ENCODE results near the gene IL24. TPM values are rescaled to one million over a fixed set of nuclear protein-coding genes. Genes with fewer than 3 reads are reported as not detected.

The IL24 gene
- total RNA-seq, 3 donors from 2014 or later (not counting 1 experiment from before 2014, with no cell fraction given) = not detected

- Mint-ChIP-seq H3K27ac (no peak overlapping the region), H3K27me3 (ENCODE audit: low read depth in 2 of 2) (no peaks in the 10 kb centered on the region), H3K4me1 (peaks cover 76% of the 10 kb centered on the region in 2 donors), H3K4me3 (no peak overlapping the region), H3K36me3 (peaks cover 23% of the 10 kb centered on the region), H3K9me3 (no peaks in the 10 kb centered on the region)
- Histone ChIP-seq H3K9me3 (ENCODE audit: control insufficient read depth, insufficient read depth, low read length) (no peaks in the 10 kb centered on the region), H3K36me3 (ENCODE audit: control insufficient read depth, insufficient read depth, low read length) (peaks cover 85% of the 10 kb centered on the region), H3K4me1 (ENCODE audit: control insufficient read depth, insufficient read depth, low read length) (peaks cover 55% of the 10 kb centered on the region), H3K27ac (ENCODE audit: low read length) (peak overlapping the region; percentile 16), H3K27me3 (ENCODE audit: control insufficient read depth, insufficient read depth, low read length) (no peaks in the 10 kb centered on the region), H3K4me3 (ENCODE audit: low read length) (no peak overlapping the region)
- ATAC-seq = no peak
- 52% methylated on average over 14 of the region's 14 CpGs for WGBS (ENCODE audit: insufficient coverage)
- intact Hi-C loops (cut with micrococcal nuclease) = loop anchor here (2.0 to 10.0 kb wide), 3 partner anchors 15 to 275 kb away; partner anchors contain the start of gene DYRK3
- no peak for DNase-seq
- no peak for TF ChIP-seq CTCF (IDR thresholded peaks at IDR 0.05)
Measured at GRCh38 chr1:206909883-206910318, 12.7 kb downstream of the IL24 start.

DNA sequence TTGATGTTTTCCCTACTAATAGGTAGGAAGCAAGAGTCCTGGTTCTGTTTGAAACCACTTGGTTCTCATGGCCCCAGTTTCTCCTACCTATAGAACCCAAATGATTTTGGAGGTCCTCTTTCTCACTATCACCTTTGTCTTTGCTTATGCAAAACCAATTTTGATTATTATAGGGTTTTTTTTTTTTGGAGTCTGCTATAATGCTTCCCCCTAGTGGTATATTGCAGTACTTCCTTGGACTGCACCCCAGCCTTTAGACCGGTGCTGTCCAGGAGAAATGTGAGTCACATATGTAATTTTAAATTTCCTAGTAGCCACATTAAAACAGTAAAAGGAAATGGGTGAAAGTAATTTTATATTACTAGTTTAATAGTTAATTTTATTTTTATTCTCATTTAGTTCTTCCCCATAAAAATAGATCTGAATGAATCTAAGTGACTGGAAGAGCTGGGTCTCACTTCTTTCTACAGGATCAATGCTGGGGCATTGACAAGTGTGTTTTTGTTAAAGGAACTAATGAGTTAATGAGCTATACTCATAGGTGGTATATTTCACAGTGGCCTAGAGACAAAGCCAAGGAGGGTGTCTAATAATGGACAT is 13.9 kb downstream of the IL24 start:
- Histone ChIP-seq H3K9me3 (ENCODE audit: control insufficient read depth, insufficient read depth, low read length) (no peaks in the 10 kb centered on the region), H3K4me1 (ENCODE audit: control insufficient read depth, insufficient read depth, low read length) (peaks cover 68% of the 10 kb centered on the region), H3K36me3 (ENCODE audit: control insufficient read depth, insufficient read depth, low read length) (peaks cover 80% of the 10 kb centered on the region), H3K4me3 (ENCODE audit: low read length) (no peak overlapping the region), H3K27ac (ENCODE audit: low read length) (no peak overlapping the region), H3K27me3 (ENCODE audit: control insufficient read depth, insufficient read depth, low read length) (no peaks in the 10 kb centered on the region)
- Mint-ChIP-seq H3K4me3 (no peak overlapping the region), H3K4me1 (peaks cover 76% of the 10 kb centered on the region in 2 donors), H3K9me3 (no peaks in the 10 kb centered on the region), H3K27me3 (ENCODE audit: low read depth in 2 of 2) (no peaks in the 10 kb centered on the region), H3K36me3 (peaks cover 19% of the 10 kb centered on the region), H3K27ac (peak overlapping the region in 1 of 2 donors; percentile 77)
- intact Hi-C loops (cut with micrococcal nuclease) = loop anchor here (2.0 to 10.0 kb wide), 3 partner anchors 14 to 276 kb away; partner anchors contain the start of gene DYRK3
- peak in 1 of 2 donors; percentile 78 for DNase-seq
- TF ChIP-seq CTCF (IDR thresholded peaks at IDR 0.05) = peak; percentile 92
- WGBS (ENCODE audit: insufficient coverage) = no CpG with 5 or more reads among the region's 1 CpG
- ATAC-seq = peak; percentile 69 to 78 (median 75)

DNA sequence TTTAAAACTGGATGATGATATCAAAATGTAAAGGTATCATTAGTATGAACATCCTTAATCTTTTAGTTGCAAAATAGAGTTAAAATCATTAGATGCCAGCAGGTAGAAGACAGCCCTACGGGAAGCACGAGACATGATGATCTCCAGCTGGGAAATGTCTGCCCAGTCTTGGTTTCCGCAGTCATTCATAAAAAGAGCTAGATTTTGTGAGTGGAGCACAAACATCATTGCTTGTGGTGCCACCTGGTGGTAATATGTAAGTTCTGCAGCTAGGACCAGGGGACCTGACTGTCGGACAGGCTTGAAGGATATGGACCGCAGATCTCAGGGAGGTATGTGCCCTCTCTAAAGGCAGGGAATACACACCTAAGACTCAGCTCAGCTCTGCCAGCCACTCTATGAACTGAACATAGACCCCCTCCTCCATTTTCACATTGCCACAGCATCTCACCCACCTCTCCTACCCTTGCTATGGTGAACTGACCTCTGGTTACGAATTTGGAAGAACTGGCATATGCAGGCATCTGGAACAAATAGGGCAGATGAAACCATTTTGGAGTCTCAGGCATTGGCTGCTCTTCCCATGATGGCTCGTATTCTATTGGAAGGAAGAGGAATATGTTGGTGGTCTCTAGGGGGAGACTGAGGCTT is 15.3 kb downstream of the IL24 start:
- Histone ChIP-seq H3K27me3 (ENCODE audit: control insufficient read depth, insufficient read depth, low read length) (no peaks in the 10 kb centered on the region), H3K9me3 (ENCODE audit: control insufficient read depth, insufficient read depth, low read length) (no peaks in the 10 kb centered on the region), H3K4me3 (ENCODE audit: low read length) (no peak overlapping the region), H3K4me1 (ENCODE audit: control insufficient read depth, insufficient read depth, low read length) (peaks cover 73% of the 10 kb centered on the region), H3K36me3 (ENCODE audit: control insufficient read depth, insufficient read depth, low read length) (peaks cover 75% of the 10 kb centered on the region), H3K27ac (ENCODE audit: low read length) (peak overlapping the region; percentile 40)
- H3K36me3 Mint-ChIP-seq = peaks cover 19% of the 10 kb centered on the region
- peak overlapping the region; percentile 25 for H3K4me3 Mint-ChIP-seq
- peaks cover 84% of the 10 kb centered on the region in 2 donors for H3K4me1 Mint-ChIP-seq
- peak; percentile 72 to 80 (median 77) for ATAC-seq
- intact Hi-C loops (cut with micrococcal nuclease) = loop anchor here (1.0 to 10.0 kb wide), 4 partner anchors 47 to 278 kb away; partner anchors contain the start of genes DYRK3 and IL20
- no peaks in the 10 kb centered on the region for H3K9me3 Mint-ChIP-seq
- peak overlapping the region in 1 of 2 donors; percentile 77 for H3K27ac Mint-ChIP-seq
- peak; percentile 51 to 88 for DNase-seq
- peak; percentile 91 for TF ChIP-seq CTCF (IDR thresholded peaks at IDR 0.05)
- WGBS (ENCODE audit: insufficient coverage) = 32% methylated on average over 7 of the region's 7 CpGs
- H3K27me3 Mint-ChIP-seq (ENCODE audit: low read depth in 2 of 2) = no peaks in the 10 kb centered on the region

All from natural killer cell (primary cell).